GM12878 (cell line): ENCODE data around the gene SLX9. TPM values are rescaled to one million over a fixed set of nuclear protein-coding genes. Genes with fewer than 3 reads are reported as not detected.

ENCODE experiments used
- ATAC-seq: fragments of 200-7000 bp; cut with Tn5 transposase; 3 replicates; pipeline ENCODE4 v1.9.1; 2020; ENCODE audit warnings: mild to moderate bottlenecking, moderate library complexity
- BruUV-seq: library from RNA; stranded (reverse); fragments of 400-500 nt; replicated peaks from 2 replicates; lab custom pipeline; 2021; lab: Mats Ljungman, UMichigan
- CTCF ChIA-PET: fragments of 300-600 bp; sonication (Branson Sonifier 250); formaldehyde crosslinking; extraction: SDS; loops from one replicate; lab custom pipeline; 2021; ENCODE audit warnings: inconsistent platforms; lab: Yijun Ruan, JAX
- POLR2A ChIA-PET: fragments of 350-600 bp; formaldehyde crosslinking; extraction: SDS; loops from one replicate; lab custom pipeline; 2021; ENCODE audit warnings: inconsistent platforms; lab: Charles Lee
- RAD21 ChIA-PET: fragments of 300-600 bp; sonication (Branson Sonifier 250); formaldehyde crosslinking; loops from one replicate; lab custom pipeline; 2023; ENCODE audit warnings: antibody characterized with exemption; ENCODE audit not compliant: unreplicated experiment; lab: Charles Lee
- SMC1A ChIA-PET: fragments of 300-600 bp; sonication (Branson Sonifier 250); formaldehyde crosslinking; loops from one replicate; lab custom pipeline; 2023; ENCODE audit not compliant: unreplicated experiment, uncharacterized antibody; lab: Charles Lee
- DNase-seq: peaks from one replicate; pipeline ENCODE4 v3.0.0-alpha.2; 2011; ENCODE audit warnings: low read depth, low spot score
- FAIRE-seq: peaks from 3 replicates; lab custom pipeline; 2011; peaks lifted over from hg19 to GRCh38; lab: Jason Lieb, UNC
- H2AFZ ChIP-seq: 2 replicates; pipeline ENCODE4 v1.6.0; 2011; ENCODE audit warnings: low read depth, low read length, control low read depth; ENCODE audit not compliant: control insufficient read depth
- H3K27ac ChIP-seq: 2 replicates; pipeline ENCODE4 v1.5.1; 2011; ENCODE audit warnings: control low read depth; ENCODE audit not compliant: control insufficient read depth, insufficient read depth
- H3K27me3 ChIP-seq, 2 experiments: replicated peaks in 1 of 2; 2 replicates each; pipeline versions ENCODE4 v1.6.0 to v1.6.1; 2011; ENCODE audit warnings: low read length in 1 of 2; ENCODE audit not compliant: control insufficient read depth in 2 of 2, insufficient read depth in 2 of 2
- H3K36me3 ChIP-seq, 2 experiments: 2 replicates each; pipeline ENCODE4 v1.5.1; 2011; ENCODE audit warnings: low read length in 1 of 2; ENCODE audit not compliant: control insufficient read depth in 2 of 2, insufficient read depth in 2 of 2
- H3K4me1 ChIP-seq: 2 replicates; pipeline ENCODE4 v1.6.1; 2011; ENCODE audit warnings: mild to moderate bottlenecking, low read length, moderate library complexity, mixed read lengths; ENCODE audit not compliant: control insufficient read depth, insufficient read depth
- H3K4me2 ChIP-seq: 2 replicates; pipeline ENCODE4 v1.6.0; 2011; ENCODE audit warnings: control low read depth; ENCODE audit not compliant: control insufficient read depth, insufficient read depth
- H3K4me3 ChIP-seq: fragments of 200-600 bp; sonication (generic); 2 replicates; pipeline ENCODE4 v1.5.1; 2016
- H3K79me2 ChIP-seq: 2 replicates; pipeline ENCODE4 v1.6.0; 2011; ENCODE audit warnings: low read length; ENCODE audit not compliant: control insufficient read depth, insufficient read depth
- H3K9ac ChIP-seq: 2 replicates; pipeline ENCODE4 v1.8.0; 2011; ENCODE audit warnings: low read length, control low read depth, mixed read lengths; ENCODE audit not compliant: control insufficient read depth, insufficient read depth
- H3K9me3 ChIP-seq: replicated peaks from 3 replicates; pipeline ENCODE4 v1.5.1; 2011; ENCODE audit warnings: mild to moderate bottlenecking, low read length; ENCODE audit not compliant: control insufficient read depth, insufficient read depth
- H4K20me1 ChIP-seq: 2 replicates; pipeline ENCODE4 v1.6.0; 2011; ENCODE audit not compliant: control insufficient read depth, insufficient read depth
- CBFB ChIP-seq: IDR thresholded peaks from 2 replicates; pipeline ENCODE4 v1.6.1; 2016; ENCODE audit warnings: antibody characterized with exemption, low read depth
- MEF2B ChIP-seq: fragments of 450-650 bp; IDR thresholded peaks from 2 replicates; pipeline ENCODE4 v1.6.1; 2018; ENCODE audit warnings: mild to moderate bottlenecking, moderate library complexity; ENCODE audit not compliant: partially characterized antibody, poor library complexity, severe bottlenecking
- SPI1 ChIP-seq: IDR thresholded peaks from 2 replicates; pipeline ENCODE4 v1.6.1; 2011; ENCODE audit warnings: low read depth, mild to moderate bottlenecking, low read length, moderate library complexity, borderline replicate concordance; ENCODE audit not compliant: insufficient read depth
- ZBED1 ChIP-seq: IDR thresholded peaks from 2 replicates; pipeline ENCODE4 v1.6.1; 2016; ENCODE audit warnings: borderline replicate concordance
- ZNF24 ChIP-seq: fragments of 450-650 bp; IDR thresholded peaks from 2 replicates; pipeline ENCODE4 v1.6.1; 2017; ENCODE audit warnings: antibody characterized with exemption, mild to moderate bottlenecking
- WGBS: methylation state at CpG from one replicate; pipeline ENCODE4 v1.1.6; 2016; ENCODE audit warnings: low lambda C conversion rate; ENCODE audit not compliant: insufficient replicate concordance, insufficient coverage; ENCODE audit errors: missing lambda C conversion rate; 5-methylcytosine and 5-hydroxymethylcytosine counted together
- in situ Hi-C: fragments of 300-500 bp; cut with MboI; formaldehyde crosslinking; loops from 9 replicates; pipeline ENCODE4 v1.14.3; 2018; ENCODE audit warnings: mixed read lengths
- intact Hi-C: fragments of 100-400 bp; cut with micrococcal nuclease; formaldehyde crosslinking; loops from one replicate; pipeline ENCODE4 v1.14.2; 2022; ENCODE audit not compliant: unreplicated experiment
- polyA plus RNA-seq, 11 experiments: library from polyadenylated mRNA; depleted of rRNA in 4 of 11; unstranded in 6 of 11; stranded (reverse) in 5 of 11; fragments of >200 nt; fragmentation: Nextera tagmentation in 4 of 11; fragmentation: Illumina TruSeq in 1 of 11; extraction: Ambion mirVana in 4 of 11; extraction: Trizol in 1 of 11; gene quantifications; 1 replicate in 1 of 11; 2 replicates in 10 of 11; pipeline versions ENCODE4 v1.2.1 to v1.2.3, GENCODE V29; 2011 to 2016; ENCODE audit warnings: inconsistent platforms in 2 of 11, missing spikeins in 2 of 11, low read depth in 1 of 11
- total RNA-seq, 4 experiments: library from RNA; depleted of rRNA in 3 of 4; stranded (reverse); fragments of >200 nt in 3 of 4; fragmentation: Illumina TruSeq in 1 of 4; extraction: Trizol in 1 of 4; gene quantifications; 2 replicates each; pipeline versions ENCODE4 v1.2.1 to v1.2.3, GENCODE V29; 2013 to 2021
- TF ChIP-seq, protein P1 (sequence below): fragments of 450-650 bp; IDR thresholded peaks from 2 replicates; pipeline ENCODE4 v1.6.1; 2016; ENCODE audit warnings: mild to moderate bottlenecking
- TF ChIP-seq, protein P2 (sequence below): IDR thresholded peaks from 2 replicates; pipeline ENCODE4 v1.6.1; 2012; ENCODE audit warnings: improper control_type of control experiment, low read depth, low read length; ENCODE audit not compliant: insufficient replicate concordance

SLX9 gene
- total and polyA plus RNA-seq, 10 of the 15 experiments (the other 5 are each of a cell fraction or from before 2014, with no cell fraction given): 0.69 to 81.3 (median 33.9) TPM

GRCh38 chr21:44986471-44987291 is 46.9 kb downstream of the SLX9 start:
- RAD21 ChIA-PET: interaction anchor here (0.6 kb wide), 1 partner anchor 20 kb away, joined by 4 read pairs; no protein-coding TSS in a partner anchor
- no peak for DNase-seq
- 29% methylated on average over 23 of the region's 23 CpGs for WGBS
- no peak for ATAC-seq
- Histone ChIP-seq H4K20me1 (no peaks in the 10 kb centered on the region), H3K79me2 (no peaks in the 10 kb centered on the region), H3K9ac (no peak overlapping the region), H3K27ac (no peak overlapping the region), H3K9me3 (no peaks in the 10 kb centered on the region)
- no peak for FAIRE-seq
- TF ChIP-seq, protein P1, sequence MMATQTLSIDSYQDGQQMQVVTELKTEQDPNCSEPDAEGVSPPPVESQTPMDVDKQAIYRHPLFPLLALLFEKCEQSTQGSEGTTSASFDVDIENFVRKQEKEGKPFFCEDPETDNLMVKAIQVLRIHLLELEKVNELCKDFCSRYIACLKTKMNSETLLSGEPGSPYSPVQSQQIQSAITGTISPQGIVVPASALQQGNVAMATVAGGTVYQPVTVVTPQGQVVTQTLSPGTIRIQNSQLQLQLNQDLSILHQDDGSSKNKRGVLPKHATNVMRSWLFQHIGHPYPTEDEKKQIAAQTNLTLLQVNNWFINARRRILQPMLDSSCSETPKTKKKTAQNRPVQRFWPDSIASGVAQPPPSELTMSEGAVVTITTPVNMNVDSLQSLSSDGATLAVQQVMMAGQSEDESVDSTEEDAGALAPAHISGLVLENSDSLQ: no peak
- TF ChIP-seq, all 136 proteins: peak for 0
- ChIA-PET SMC1A (interaction anchor here (0.6 kb wide), 1 partner anchor 139 kb away, joined by 3 read pairs; no protein-coding TSS in a partner anchor), POLR2A (no interaction called here), CTCF (no interaction called here)
- no peak overlapping the region for H3K4me3 ChIP-seq
- H3K27me3 ChIP-seq: no peaks in the 10 kb centered on the region
- intact Hi-C loops: no loop called here
- no TSS peak for BruUV-seq
- no peaks in the 10 kb centered on the region for H3K4me1 ChIP-seq
- H3K36me3 ChIP-seq: no peaks in the 10 kb centered on the region
- in situ Hi-C loops: no loop called here
- no peak overlapping the region for H2AFZ ChIP-seq
- H3K4me2 ChIP-seq: no peak overlapping the region

GRCh38 chr21:44987301-44987885 is 47.6 kb downstream of the SLX9 start:
- ATAC-seq: no peak
- ChIA-PET POLR2A (no interaction called here), CTCF (interaction anchor here (0.5 to 0.6 kb wide), 2 partner anchors 142 to 1291 kb away, joined by 3 read pairs; no protein-coding TSS in a partner anchor), SMC1A (no interaction called here), RAD21 (interaction anchor here (0.6 kb wide), 1 partner anchor 20 kb away, joined by 4 read pairs; no protein-coding TSS in a partner anchor)
- Histone ChIP-seq H3K27me3 (no peaks in the 10 kb centered on the region), H3K27ac (no peak overlapping the region), H4K20me1 (no peaks in the 10 kb centered on the region), H3K4me1 (no peaks in the 10 kb centered on the region), H3K79me2 (no peaks in the 10 kb centered on the region), H2AFZ (no peak overlapping the region), H3K4me2 (no peak overlapping the region), H3K4me3 (no peak overlapping the region), H3K9ac (no peak overlapping the region), H3K36me3 (no peaks in the 10 kb centered on the region), H3K9me3 (no peaks in the 10 kb centered on the region)
- no TSS peak for BruUV-seq
- DNase-seq: no peak
- FAIRE-seq: no peak
- in situ Hi-C loops (no loop called here), intact Hi-C loops (no loop called here)
- 53% methylated on average over 23 of the region's 23 CpGs for WGBS
- no peak for TF ChIP-seq CBFB
- TF ChIP-seq SPI1: no peak
- TF ChIP-seq ZNF24: no peak
- TF ChIP-seq MEF2B: no peak
- TF ChIP-seq, protein P2, sequence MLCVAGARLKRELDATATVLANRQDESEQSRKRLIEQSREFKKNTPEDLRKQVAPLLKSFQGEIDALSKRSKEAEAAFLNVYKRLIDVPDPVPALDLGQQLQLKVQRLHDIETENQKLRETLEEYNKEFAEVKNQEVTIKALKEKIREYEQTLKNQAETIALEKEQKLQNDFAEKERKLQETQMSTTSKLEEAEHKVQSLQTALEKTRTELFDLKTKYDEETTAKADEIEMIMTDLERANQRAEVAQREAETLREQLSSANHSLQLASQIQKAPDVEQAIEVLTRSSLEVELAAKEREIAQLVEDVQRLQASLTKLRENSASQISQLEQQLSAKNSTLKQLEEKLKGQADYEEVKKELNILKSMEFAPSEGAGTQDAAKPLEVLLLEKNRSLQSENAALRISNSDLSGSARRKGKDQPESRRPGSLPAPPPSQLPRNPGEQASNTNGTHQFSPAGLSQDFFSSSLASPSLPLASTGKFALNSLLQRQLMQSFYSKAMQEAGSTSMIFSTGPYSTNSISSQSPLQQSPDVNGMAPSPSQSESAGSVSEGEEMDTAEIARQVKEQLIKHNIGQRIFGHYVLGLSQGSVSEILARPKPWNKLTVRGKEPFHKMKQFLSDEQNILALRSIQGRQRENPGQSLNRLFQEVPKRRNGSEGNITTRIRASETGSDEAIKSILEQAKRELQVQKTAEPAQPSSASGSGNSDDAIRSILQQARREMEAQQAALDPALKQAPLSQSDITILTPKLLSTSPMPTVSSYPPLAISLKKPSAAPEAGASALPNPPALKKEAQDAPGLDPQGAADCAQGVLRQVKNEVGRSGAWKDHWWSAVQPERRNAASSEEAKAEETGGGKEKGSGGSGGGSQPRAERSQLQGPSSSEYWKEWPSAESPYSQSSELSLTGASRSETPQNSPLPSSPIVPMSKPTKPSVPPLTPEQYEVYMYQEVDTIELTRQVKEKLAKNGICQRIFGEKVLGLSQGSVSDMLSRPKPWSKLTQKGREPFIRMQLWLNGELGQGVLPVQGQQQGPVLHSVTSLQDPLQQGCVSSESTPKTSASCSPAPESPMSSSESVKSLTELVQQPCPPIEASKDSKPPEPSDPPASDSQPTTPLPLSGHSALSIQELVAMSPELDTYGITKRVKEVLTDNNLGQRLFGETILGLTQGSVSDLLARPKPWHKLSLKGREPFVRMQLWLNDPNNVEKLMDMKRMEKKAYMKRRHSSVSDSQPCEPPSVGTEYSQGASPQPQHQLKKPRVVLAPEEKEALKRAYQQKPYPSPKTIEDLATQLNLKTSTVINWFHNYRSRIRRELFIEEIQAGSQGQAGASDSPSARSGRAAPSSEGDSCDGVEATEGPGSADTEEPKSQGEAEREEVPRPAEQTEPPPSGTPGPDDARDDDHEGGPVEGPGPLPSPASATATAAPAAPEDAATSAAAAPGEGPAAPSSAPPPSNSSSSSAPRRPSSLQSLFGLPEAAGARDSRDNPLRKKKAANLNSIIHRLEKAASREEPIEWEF: no peak
- TF ChIP-seq ZBED1: no peak
